OCI-LY7 (cell line): ENCODE measurements around the gene GSS. TPM values are rescaled to one million over a fixed set of nuclear protein-coding genes. Genes with fewer than 3 reads are reported as not detected.

Experiments
- BruUV-seq: library from RNA; stranded (reverse); fragments of 400-500 nt; replicated peaks from 2 replicates; lab custom pipeline; 2021; lab: Mats Ljungman, UMichigan
- CTCF ChIA-PET: fragments of 300-600 bp; sonication (Branson Sonifier 250); formaldehyde crosslinking; loops from one replicate; lab custom pipeline; 2022; ENCODE audit warnings: antibody characterized with exemption; ENCODE audit not compliant: unreplicated experiment; lab: Charles Lee
- POLR2A ChIA-PET: fragments of 300-600 bp; sonication (Branson Sonifier 250); formaldehyde crosslinking; loops from one replicate; lab custom pipeline; 2022; ENCODE audit warnings: antibody characterized with exemption; lab: Charles Lee
- DNase-seq: peaks from one replicate; pipeline ENCODE4 v3.0.0-alpha.2; 2015; ENCODE audit warnings: low spot score
- H2AFZ ChIP-seq: fragments of 200-600 bp; sonication (generic), shearing (Covaris generic); 2 replicates; pipeline ENCODE4 v1.6.1; 2014; ENCODE audit warnings: mild to moderate bottlenecking, antibody characterized with exemption, low read length, moderate library complexity
- H3K27ac ChIP-seq: fragments of 200-600 bp; sonication (generic); 2 replicates; pipeline ENCODE4 v1.5.1; 2014; ENCODE audit warnings: mixed run types, low read depth, mild to moderate bottlenecking, moderate library complexity, low read length, inconsistent platforms; ENCODE audit not compliant: poor library complexity, severe bottlenecking
- H3K36me3 ChIP-seq: fragments of 200-600 bp; sonication (generic); 2 replicates; pipeline ENCODE4 v1.6.1; 2014; ENCODE audit warnings: mild to moderate bottlenecking, antibody characterized with exemption, low read length, moderate library complexity, mixed read lengths; ENCODE audit not compliant: insufficient read depth
- H3K4me1 ChIP-seq: fragments of 200-600 bp; sonication (generic); 2 replicates; pipeline ENCODE4 v1.5.1; 2014; ENCODE audit warnings: mild to moderate bottlenecking, low read length; ENCODE audit not compliant: insufficient read depth, poor library complexity, severe bottlenecking
- H3K4me2 ChIP-seq: fragments of 200-600 bp; sonication (generic); 2 replicates; pipeline ENCODE4 v1.6.1; 2014; ENCODE audit warnings: mild to moderate bottlenecking, low read length
- H3K4me3 ChIP-seq: fragments of 200-600 bp; sonication (generic); 2 replicates; pipeline ENCODE4 v1.5.1; 2014; ENCODE audit warnings: mild to moderate bottlenecking, low read depth, low read length; ENCODE audit not compliant: poor library complexity, severe bottlenecking
- H3K79me2 ChIP-seq: fragments of 200-600 bp; sonication (generic); 2 replicates; pipeline ENCODE4 v1.6.1; 2016; ENCODE audit warnings: low read depth, mild to moderate bottlenecking, low read length, moderate library complexity, mixed read lengths; ENCODE audit not compliant: insufficient read depth
- H3K9me2 ChIP-seq: fragments of 200-600 bp; sonication (generic); 2 replicates; pipeline ENCODE4 v1.6.1; 2016; ENCODE audit warnings: mild to moderate bottlenecking, low read length, mixed read lengths; ENCODE audit not compliant: insufficient read depth
- H3K9me3 ChIP-seq: fragments of 200-600 bp; sonication (generic); 2 replicates; pipeline ENCODE4 v1.6.1; 2014; ENCODE audit warnings: mild to moderate bottlenecking, mixed run types, low read length, mixed read lengths
- H4K20me1 ChIP-seq: fragments of 200-600 bp; sonication (generic); 2 replicates; pipeline ENCODE4 v1.6.1; 2014; ENCODE audit warnings: mild to moderate bottlenecking, antibody characterized with exemption, low read length, moderate library complexity, mixed read lengths; ENCODE audit not compliant: insufficient read depth
- CTCF ChIP-seq: fragments of 200-600 bp; sonication (generic); conservative IDR thresholded peaks from 2 replicates; pipeline ENCODE4 v1.5.1; 2014; ENCODE audit warnings: mild to moderate bottlenecking, antibody characterized with exemption, low read length, moderate library complexity, mixed read lengths
- EZH2phosphoT487 ChIP-seq: fragments of 200-600 bp; sonication (generic); IDR thresholded peaks from 2 replicates; pipeline ENCODE4 v1.6.1; 2018; ENCODE audit warnings: low read depth, borderline replicate concordance, mild to moderate bottlenecking, mixed run types, antibody characterized with exemption, low read length, moderate library complexity, mixed read lengths
- intact Hi-C: fragments of 100-400 bp; cut with micrococcal nuclease; formaldehyde crosslinking; loops from one replicate; pipeline ENCODE4 v1.10.0; 2022; ENCODE audit not compliant: unreplicated experiment
- total RNA-seq, 2 experiments: library from RNA; depleted of rRNA in 1 of 2; stranded (reverse); fragments of >200 nt in 1 of 2; shearing (Covaris generic) in 1 of 2; gene quantifications; 2 replicates each; pipeline ENCODE4 v1.2.3, GENCODE V29; 2014 to 2022

GSS gene
- total RNA-seq, 2 experiments from 2014 or later: 78.7 to 91.4 TPM

GRCh38 chr20:34921436-34921835, 34.2 kb downstream of the GSS start:
- no peaks in the 10 kb centered on the region for H3K79me2 ChIP-seq
- no peak overlapping the region for H3K27ac ChIP-seq
- no peaks in the 10 kb centered on the region for H4K20me1 ChIP-seq
- H3K9me3 ChIP-seq: no peaks in the 10 kb centered on the region
- H2AFZ ChIP-seq: no peak overlapping the region
- no peak overlapping the region for H3K4me2 ChIP-seq
- no peaks in the 10 kb centered on the region for H3K9me2 ChIP-seq
- TF ChIP-seq EZH2phosphoT487 (no peak), CTCF (no peak)
- BruUV-seq: no TSS peak
- peaks cover 3% of the 10 kb centered on the region for H3K4me1 ChIP-seq
- H3K36me3 ChIP-seq: peaks cover 6% of the 10 kb centered on the region; the same call in 1 of the 2 replicates
- POLR2A ChIA-PET: interaction anchor here (0.6 kb wide), 1 partner anchor 13 kb away, joined by 6 read pairs; no protein-coding TSS in a partner anchor
- intact Hi-C loops: no loop called here
- no peak overlapping the region for H3K4me3 ChIP-seq
- DNase-seq: no peak
- CTCF ChIA-PET: no interaction called here

- ChIA-PET POLR2A (no interaction called here), CTCF (no interaction called here)
- no peak overlapping the region for H2AFZ ChIP-seq
- no peaks in the 10 kb centered on the region for H4K20me1 ChIP-seq
- peaks cover 3% of the 10 kb centered on the region; the same call in 1 of the 2 replicates for H3K36me3 ChIP-seq
- TF ChIP-seq CTCF (no peak), EZH2phosphoT487 (no peak)
- H3K27ac ChIP-seq: no peak overlapping the region
- no peaks in the 10 kb centered on the region for H3K9me3 ChIP-seq
- no peak overlapping the region for H3K4me2 ChIP-seq
- H3K9me2 ChIP-seq: no peaks in the 10 kb centered on the region
- H3K79me2 ChIP-seq: no peaks in the 10 kb centered on the region
- no peak for DNase-seq
- no peak overlapping the region for H3K4me3 ChIP-seq
- intact Hi-C loops: no loop called here
- no TSS peak for BruUV-seq
- no peaks in the 10 kb centered on the region for H3K4me1 ChIP-seq
These were observed 35.6 kb downstream of the GSS start for GRCh38 chr20:34920055-34920454.

GRCh38 chr20:34916774-34917354, 38.7 kb downstream of the GSS start:
- Histone ChIP-seq H3K4me1 (no peaks in the 10 kb centered on the region), H3K4me2 (no peak overlapping the region), H3K36me3 (no peaks in the 10 kb centered on the region), H3K79me2 (no peaks in the 10 kb centered on the region), H3K9me3 (no peaks in the 10 kb centered on the region), H3K9me2 (no peaks in the 10 kb centered on the region), H2AFZ (no peak overlapping the region), H3K27ac (no peak overlapping the region), H4K20me1 (no peaks in the 10 kb centered on the region), H3K4me3 (no peak overlapping the region)
- BruUV-seq: no TSS peak
- ChIA-PET CTCF (no interaction called here), POLR2A (interaction anchor here (1.0 to 1.8 kb wide), 2 partner anchors 17 to 35 kb away, joined by 3 to 4 read pairs; no protein-coding TSS in a partner anchor)
- no peak for DNase-seq
- no peak for TF ChIP-seq EZH2phosphoT487
- TF ChIP-seq CTCF: no peak
- intact Hi-C loops: no loop called here
